Forelimb muscle (tissue), 1 donor: ENCODE results near the gene FHAD1. TPM values are rescaled to one million over a fixed set of nuclear protein-coding genes. Genes with fewer than 3 reads are reported as not detected.

Experiments used
- DNase-seq: peaks from one replicate; pipeline ENCODE4 v3.0.0-alpha.2; 2013; ENCODE audit warnings: low read depth
- polyA plus RNA-seq: library from polyadenylated mRNA; unstranded; fragments of 120-200 nt; gene quantifications from one replicate; pipeline ENCODE4 v1.2.1, GENCODE V29; 2013; ENCODE audit not compliant: insufficient read length

The FHAD1 gene
- polyA plus RNA-seq, 1 donor: 1.9 TPM

DNA sequence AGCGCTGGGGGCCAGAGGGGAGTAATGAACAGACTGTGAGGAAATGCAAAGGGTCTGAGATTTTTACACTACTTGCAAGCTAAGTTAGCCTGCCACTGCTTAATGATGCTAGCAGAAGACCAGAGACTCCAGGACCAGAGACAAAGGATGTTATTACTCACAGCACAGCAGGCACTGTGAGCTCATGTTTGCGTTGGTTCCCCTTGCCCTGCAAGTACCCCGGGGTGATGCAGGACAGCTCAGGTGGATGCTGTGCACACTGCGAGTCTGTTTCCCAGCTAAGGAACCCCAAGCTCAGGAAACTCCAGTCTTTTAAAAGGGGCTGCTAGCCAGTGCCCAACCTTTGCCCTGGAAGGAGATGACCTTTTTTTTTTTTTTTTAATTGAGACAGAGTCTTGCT, 1.2 kb downstream of the FHAD1 start:
- no peak for DNase-seq

DNA sequence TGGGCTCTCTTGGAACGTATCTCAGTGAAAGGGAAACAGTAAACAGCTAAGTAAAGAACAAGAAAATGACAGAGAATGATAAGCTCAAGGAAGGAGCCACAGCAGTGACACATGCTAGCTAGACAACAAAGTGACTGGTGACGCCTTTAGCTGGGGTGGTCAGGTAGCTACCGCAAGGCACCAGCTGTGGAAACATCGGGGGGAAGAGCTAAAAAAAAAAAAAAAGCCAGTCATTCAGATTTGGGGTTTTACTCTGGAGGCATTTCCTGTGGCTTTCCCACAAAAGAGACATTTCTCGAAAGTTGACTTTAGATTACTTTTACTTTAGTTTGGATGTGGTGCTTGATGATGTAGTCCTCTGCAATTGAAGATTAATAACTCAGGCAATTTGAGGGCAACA, 2.1 kb downstream of the FHAD1 start:
- no peak for DNase-seq

DNA sequence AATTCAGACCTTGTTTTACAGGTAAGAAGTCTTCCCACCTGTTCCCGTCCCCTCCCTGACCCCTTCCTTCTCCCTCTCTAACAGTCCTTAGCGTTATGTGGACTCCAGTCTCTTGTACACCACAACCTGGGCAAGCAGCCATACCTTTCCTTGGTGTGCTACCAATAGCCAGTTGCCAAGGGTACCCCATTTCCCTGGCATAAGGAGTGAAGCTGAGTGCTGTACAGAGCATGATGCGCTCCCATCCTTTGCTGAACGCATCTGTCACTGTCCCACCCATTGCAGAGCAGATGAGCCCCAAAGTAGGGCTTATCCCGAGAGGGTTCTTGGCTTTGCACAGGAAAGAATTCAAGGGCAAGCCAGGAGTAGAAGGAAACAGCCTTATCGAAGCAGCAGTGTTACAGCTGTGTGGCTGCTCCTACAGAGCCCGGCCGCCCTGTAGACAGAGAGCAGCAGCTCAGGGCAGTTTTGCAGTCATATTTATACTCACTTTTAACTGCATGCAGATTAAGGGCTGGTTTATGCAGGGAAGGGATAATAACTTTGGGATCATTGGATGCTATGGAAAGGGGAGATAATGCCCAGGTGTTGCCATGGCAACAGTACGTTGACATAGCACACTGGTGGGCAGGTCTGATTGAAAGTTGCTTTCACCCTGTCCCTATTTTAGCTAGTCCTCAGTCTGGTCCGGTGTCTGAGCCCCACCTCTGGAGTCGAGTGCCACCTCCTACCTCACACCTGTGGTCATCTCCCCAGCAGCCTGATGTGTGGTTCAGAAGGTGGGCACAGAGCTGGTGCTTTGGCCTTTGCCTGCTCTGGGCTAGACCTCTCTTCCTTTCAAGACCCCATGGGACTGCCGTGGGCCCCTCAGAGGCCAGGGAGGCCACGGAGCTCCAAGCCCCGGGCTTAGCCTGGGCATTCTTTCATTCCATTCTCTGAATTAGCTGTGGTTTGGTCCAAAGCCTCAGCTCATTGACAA, 5.1 kb downstream of the FHAD1 start:
- DNase-seq: no peak

DNA sequence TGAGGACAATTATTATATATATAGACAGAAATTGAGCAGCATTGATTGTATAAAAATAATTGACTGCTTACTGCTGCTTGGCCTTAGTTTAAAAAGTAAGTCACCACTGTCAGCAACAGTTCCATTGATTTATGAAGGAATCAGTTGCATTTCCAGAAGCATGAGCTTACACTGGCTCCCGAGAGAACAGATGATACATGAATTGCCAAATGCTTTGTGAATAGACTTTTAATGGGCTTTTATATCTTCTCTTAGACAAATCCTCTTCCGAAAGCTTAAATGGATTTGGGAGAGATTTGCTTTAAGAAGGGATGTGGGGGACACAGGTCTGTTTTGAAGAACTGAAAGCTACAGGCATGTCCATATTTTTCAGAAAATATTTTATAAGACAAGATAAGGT, 7.5 kb downstream of the FHAD1 start:
- no peak for DNase-seq

DNA sequence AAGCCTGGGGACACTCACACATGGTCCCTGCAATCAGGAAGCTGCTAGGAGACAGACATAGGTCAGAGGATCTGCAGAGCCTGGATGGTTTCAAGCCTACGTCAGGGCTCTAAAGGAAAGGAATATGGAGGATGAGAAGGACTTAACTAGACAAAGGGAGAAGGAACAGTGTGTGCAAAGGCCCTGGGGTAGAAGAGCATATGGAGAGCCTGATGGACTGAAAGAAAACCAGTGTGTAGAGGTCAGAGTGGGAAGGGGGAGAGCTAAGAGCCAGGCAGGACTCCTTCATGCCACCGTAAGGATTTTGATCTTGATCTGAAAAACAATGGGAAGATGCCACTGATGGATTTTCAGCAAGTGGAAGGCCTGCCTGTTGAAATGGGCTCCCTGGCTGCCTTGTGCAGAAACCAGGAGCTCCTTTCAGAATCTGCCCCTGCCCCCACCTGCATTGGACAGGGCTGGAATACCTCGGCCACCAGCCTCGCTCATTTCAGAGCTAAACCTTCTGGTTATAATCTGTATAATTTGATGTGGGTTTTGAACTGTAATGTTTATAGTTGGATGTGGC, 8.6 kb downstream of the FHAD1 start:
- DNase-seq: no peak

DNA sequence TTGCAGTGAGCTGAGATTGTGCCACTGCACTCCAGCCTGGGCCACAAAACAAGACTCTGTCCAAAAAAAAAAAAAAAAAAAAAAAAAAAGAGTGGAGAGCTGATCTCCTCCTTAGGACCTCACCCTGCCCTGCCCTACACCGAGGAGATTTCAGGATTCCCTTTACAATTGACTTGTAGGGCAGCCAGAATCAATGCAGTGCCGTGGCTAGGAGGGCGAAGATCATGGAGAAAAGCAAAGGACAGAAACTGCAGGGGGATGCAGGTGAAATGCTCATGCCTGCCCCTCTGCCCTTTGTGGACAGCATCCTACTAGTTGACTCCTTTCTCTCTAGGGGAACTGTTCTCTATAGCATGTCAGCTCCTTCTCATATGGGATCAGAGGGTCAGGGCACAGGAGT, 9.6 kb downstream of the FHAD1 start:
- DNase-seq: no peak

DNA sequence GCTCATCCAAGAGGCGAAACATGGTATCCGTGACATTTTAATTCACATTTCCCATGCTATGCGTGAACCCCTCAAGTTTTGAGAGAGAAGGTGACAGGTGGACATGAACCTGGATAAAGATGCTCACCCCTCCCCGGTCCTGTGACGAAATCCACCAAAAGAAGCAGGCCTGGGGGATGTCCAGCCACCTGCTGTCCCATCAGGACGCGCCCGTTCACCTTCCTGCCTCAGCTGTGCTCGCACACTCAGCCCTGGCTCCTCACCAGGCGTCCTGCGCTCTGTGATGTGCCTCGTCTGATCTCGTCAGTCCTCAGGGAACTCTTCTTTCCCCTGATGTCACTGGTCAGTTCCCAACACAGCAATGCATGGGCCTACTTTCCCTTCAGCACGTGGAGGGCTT, 10.3 kb downstream of the FHAD1 start:
- no peak for DNase-seq

DNA sequence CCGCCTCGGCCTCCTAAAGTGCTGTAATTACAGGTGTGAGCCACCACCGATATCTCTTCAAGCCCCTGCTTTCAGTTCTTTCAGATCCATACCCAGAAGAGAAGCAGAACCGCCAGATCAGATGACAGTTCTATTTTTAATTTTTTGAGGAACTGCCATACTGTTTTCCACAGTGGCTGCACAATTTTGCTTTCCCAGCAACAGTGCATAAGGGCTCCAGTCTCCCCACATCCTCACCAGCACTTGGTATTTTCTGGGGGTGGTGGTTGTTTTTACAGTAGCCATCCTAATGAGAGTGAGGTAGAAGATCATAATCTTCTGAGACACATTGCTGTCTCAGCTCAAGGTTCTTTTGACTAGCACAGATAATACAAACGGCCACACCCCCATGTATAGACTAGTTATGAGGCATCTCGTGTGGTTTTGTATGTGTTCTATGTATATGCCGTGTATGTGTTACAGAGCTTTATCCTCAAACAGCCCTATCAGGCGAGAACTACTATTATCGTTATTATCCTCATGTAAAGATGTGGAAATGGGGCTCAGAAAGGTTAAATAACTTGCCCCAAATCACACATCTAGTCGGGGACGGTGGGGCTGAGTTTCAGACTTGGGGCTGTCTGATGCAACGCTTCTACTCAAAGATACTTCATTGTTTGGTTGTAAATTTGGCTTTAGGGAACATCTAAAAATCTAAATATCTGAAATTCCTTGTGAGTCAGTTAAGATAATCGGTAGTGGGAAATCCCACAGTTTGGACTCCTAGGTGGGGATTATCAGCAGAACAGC, 12.0 kb downstream of the FHAD1 start:
- no peak for DNase-seq

DNA sequence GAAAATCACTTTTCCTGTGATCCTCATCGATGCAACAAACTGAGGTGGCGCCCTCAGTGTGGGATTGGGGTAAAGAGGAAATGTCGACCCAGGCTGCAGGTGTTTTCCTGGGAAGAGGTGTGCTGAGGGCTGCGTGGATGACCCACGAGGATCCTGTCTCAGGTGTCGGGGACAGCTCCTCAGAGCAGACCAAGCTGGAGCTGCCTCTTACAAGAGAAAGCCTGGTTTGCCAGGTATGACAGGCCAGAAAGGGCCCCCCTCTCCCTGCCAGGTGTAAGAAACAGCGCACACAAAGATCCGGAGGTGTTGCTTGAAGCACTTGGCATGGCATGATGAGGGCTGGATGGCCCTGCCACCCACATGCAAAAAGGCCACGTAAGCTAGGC, 12.6 kb downstream of the FHAD1 start:
- DNase-seq: no peak

DNA sequence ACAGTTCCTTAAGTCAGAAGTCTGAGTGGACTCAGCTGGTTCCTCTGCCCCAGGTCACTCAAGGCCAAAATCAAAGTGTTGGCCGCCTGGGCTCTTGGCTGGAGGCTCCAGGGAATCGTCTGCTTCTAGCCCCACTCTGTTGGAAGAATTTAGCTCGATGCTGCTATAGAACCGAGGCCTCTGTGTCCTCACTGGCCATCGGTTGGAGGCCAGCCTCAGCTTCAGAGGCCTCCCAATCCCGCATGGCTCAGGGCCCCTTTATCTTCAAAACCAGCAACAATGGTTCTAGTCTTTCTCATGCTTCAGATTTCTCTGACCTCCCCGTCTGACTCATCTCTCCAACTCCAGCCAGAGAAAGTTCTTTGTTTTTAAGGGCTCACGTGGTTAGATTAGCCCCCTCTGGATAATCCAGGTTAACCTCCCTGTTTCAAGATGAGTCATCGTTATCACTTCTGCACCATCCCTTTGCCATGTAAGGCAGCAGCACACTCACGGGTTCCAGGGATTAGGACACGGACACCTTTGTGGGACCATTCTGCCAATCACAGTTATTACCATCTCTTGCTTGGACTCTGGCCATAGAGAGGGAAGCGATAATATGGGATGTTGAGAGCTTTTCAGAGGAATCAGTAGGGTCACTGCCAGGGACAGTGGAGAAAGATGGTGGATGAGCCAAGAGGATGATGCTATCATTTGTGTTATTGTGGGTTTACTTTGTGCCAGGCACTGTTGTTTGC, 13.6 kb downstream of the FHAD1 start:
- DNase-seq: no peak

DNA sequence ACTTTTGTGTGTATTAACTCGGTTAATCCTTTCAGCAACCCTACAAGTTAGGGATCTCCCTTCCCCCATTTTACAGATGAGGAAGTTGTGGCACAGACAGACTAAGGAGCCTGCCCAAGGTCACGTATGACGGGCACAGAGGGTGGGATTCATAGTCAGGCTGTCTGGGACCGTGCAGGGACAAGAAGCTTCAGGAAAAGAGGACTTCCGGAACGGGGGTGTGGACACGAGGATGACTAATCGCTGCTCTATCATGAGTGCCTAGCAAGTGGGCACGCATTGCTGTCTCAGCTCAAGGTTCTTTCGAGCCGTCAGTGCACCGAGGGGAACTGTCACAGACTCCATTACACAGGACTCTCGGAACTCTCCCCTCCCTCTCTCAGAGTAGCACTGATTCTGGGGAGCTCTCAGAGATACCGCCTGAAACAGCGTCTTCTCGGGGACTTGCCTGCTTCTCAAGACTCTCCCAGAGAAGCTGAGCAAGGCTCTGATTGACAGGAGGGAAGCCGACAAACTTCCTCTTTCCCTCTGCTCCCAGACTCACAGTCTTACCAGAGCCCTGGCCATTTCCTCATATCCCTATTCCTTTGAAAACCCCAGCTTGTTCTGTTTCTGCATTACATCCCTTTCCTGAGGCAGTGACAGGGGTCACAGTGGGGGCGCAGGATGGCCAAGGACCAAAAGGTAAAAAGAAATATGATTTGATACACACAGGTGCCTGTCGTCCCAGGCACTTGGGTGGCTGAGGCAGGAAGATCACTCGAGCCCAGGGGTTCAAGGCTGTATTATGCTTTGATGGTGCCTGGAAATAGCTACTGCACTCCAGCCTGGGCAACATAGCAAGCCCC, 14.4 kb downstream of the FHAD1 start:
- DNase-seq: no peak

DNA sequence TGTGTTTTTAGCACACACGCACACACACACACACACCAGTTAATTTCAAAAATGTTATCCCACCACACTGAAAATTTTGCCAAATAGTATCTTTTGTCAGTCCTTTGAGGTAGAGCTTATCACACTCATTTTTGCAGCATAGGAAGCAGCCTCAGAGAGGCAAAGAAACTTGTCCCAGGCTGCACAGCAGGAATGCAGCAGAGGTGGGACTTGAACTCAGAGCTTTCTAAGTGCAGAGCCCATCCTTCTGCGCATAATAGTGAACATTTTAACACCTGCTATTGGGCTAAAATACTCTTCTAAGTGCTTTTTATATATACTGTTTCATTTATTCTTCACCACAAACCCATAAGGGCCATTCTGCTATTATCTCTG, 15.0 kb downstream of the FHAD1 start:
- no peak for DNase-seq

DNA sequence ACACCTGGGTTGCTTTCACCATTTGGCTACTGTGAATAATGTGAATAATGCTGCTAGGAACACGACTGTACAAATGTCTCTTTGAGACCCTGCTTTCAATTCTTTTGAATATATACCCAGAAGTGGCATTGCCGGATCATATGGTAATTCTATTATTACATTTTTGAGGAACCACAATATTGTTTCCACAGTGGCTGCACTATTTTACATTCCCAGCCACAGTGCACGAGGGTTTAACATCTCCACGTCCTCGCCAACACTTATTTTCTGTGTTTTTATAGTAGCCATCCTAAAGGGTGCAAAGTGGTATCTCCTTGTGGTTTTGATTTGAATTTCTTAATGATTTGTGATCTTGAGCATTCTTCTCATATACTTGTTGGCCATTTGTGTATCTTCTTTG, 15.7 kb downstream of the FHAD1 start:
- no peak for DNase-seq

DNA sequence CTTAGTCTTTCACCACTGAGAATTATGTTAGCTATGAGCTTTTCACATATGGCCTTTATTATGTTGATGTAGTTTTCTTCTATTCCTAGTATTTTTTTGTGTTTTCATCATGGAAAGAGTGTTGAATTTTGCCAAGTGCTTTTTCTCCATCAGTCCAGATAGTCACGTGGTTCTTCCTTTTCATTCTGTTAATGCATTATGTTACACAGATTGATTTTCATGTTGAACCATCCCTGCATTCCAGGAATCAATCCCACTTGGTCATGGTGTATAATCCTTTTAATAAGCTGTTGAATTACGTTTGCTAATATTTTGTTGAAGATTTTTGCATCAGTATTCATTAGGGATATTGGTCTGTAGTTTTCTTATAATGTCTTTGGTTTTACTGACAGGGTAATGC, 17.7 kb downstream of the FHAD1 start:
- no peak for DNase-seq

DNA sequence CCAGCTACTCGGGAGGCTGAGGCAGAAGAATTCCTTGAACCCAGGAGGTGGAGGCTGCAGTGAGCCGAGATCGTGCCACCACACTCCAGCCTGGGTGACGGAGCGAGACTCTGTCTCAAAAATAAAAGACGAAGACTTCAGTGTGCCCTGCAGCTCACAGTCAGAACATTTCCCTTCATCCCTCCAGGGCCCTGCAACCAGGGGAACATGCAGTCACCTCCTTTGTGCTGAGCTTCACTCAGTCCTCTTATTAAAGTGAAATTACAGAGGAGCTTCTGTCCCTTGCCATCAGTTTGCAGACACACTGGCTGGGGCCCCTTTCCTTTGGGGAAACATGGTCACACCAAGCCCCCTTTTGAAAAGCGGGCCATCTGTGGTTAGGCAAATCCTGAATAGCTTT, 24.2 kb downstream of the FHAD1 start:
- DNase-seq: no peak

DNA sequence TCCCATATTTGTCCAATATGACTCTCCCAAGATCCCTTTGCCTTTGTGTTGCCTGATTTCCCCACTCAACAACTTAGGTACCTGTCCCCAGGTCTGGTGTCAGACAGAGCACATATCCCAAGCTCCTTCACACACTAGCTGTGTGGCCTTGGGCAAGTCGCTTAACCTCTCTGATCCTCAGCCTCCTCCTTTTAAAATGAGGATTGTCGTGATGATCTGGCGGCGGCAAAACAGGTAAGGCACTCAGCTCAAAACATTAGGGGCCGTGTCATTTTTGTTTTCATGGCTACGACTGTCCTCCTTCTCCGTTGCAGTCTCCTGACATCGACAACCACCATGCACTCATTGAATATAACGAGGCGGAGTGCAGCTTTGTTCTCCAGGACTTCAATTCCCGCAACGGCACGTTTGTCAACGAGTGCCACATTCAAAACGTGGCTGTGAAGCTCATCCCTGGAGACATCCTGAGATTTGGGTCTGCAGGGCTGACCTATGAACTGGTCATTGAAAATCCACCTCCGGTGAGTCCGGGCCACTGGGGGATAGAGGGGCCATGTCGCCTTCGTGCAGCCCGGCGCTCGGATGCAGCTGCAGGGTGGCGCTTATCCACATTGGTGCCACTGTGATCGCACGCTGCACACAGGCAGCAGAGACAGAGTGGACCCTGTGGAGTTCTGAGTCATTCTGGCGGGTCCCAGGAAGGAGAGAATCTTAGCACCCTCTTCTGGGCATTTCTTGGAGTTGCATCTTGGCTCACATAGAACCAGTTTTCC, 25.2 kb downstream of the FHAD1 start:
- DNase-seq: peak; percentile 48

DNA sequence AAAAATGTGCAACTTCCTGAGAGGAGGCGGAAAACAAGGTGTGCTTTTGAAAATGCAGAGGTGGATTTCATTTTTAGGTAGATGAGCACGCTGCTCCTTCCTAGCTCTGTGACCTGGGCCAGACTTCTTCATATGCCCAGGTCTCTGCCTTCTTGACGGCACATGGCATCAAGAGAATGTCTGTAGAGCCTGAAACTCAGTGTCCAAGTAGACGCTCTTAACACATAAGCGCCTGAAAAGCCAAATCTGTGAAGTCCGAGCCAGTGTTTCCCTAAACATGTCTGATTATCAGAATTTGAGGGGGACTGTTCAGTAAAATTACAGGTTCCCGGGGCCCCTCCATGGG, 25.7 kb downstream of the FHAD1 start:
- no peak for DNase-seq

DNA sequence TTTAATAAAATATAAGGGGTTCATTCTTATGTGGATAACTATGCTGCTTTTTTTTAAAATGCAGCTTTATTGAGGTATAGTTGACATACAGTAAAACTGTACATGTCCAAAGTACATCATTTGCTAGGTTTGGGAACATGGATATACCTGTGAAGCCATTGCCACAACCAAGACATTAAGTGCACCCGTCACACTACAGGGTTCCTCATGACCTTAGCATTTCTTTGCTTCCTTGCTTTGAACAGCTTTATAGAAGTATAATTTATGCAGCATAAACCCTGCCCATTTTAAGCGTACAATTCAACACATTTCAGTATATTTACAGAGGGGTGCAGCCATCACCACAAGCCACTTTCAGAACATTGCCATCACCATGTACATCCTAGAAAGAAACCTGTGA, 26.3 kb downstream of the FHAD1 start:
- DNase-seq: no peak

DNA sequence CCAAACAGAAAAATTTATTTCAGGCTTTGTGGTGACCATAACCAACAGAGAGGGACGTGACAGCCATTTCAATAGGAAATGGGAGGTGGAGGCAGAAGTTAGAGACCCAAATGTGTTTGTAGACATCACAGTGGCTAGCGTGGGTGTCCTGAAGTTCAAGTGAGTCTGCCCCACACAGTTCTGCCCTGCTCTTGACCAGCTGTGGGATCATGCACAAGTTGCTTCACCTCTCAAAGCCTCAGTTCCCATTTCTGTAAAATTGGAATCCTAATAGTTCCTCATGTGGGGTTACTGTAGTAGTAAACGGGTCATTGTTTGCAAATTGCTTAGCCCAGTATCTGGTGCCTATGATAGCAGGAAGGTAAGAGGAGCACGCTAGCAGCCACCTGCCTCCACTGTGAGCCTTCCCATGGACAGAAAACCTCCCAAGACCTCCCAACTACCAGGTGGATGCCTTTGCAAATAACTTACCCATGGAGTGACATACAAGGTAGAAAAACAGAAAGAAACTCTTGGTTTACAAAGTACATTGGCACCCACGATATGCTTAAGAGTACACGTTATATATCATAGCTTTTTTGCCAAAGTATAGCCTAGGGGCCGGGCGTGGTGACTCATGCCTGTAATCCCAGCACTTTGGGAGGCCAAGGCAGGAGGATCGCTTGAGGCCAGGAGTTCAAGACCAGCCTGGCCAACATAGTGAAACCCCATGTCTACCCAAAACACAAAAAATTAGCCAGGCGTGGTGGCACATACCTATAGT, 29.1 kb downstream of the FHAD1 start:
- no peak for DNase-seq
